ENCODE measurements around the gene HOXB5. TPM values are rescaled to one million over a fixed set of nuclear protein-coding genes. Genes with fewer than 3 reads are reported as not detected.

HOXB5 gene
- total and polyA plus RNA-seq, 10 of the 15 experiments (the other 5 are each of a cell fraction or from before 2014, with no cell fraction given) = not detected

- no peak overlapping the region for H3K27ac ChIP-seq (ENCODE audit: control insufficient read depth, insufficient read depth)
- RAD21 ChIA-PET (ENCODE audit: unreplicated experiment) = interaction anchor here (1.0 to 3.4 kb wide), 4 partner anchors 99 to 257 kb away, joined by 3 to 21 read pairs (median 4); no protein-coding TSS in a partner anchor
- no peak overlapping the region for H2AFZ ChIP-seq (ENCODE audit: control insufficient read depth, low read depth, low read length)
- no peak for ATAC-seq
- POLR2A ChIA-PET = no interaction called here
- in situ Hi-C loops (cut with MboI) (no loop called here), intact Hi-C loops (cut with micrococcal nuclease; ENCODE audit: unreplicated experiment) (no loop called here)
- FAIRE-seq = no peak
- no peaks in the 10 kb centered on the region for H4K20me1 ChIP-seq (ENCODE audit: control insufficient read depth, insufficient read depth)
- CTCF ChIA-PET = interaction anchor here (0.8 to 4.8 kb wide), 4 partner anchors 11 to 328 kb away, joined by 3 to 113 read pairs (median 26); no protein-coding TSS in a partner anchor
- no peak overlapping the region for H3K9ac ChIP-seq (ENCODE audit: control insufficient read depth, insufficient read depth, low read length)
- no peak for DNase-seq (ENCODE audit: low read depth, low spot score)
- no TSS peak for BruUV-seq (replicated peaks)
- H3K79me2 ChIP-seq (ENCODE audit: control insufficient read depth, insufficient read depth, low read length) = no peaks in the 10 kb centered on the region
- H3K4me2 ChIP-seq (ENCODE audit: control insufficient read depth, insufficient read depth) = no peak overlapping the region
- H3K4me3 ChIP-seq = no peak overlapping the region
- no peaks in the 10 kb centered on the region for H3K36me3 ChIP-seq (ENCODE audit: control insufficient read depth in 2 of 2, insufficient read depth in 2 of 2, low read length in 1 of 2)
- peaks cover 0 to 8% of the 10 kb centered on the region in 2 experiments; a peak in 3 of 4 replicates for H3K27me3 ChIP-seq (replicated peaks in 1 of 2; ENCODE audit: control insufficient read depth in 2 of 2, insufficient read depth in 2 of 2, low read length in 1 of 2)
- no peaks in the 10 kb centered on the region for H3K9me3 ChIP-seq (replicated peaks; ENCODE audit: control insufficient read depth, insufficient read depth, low read length)
- TF ChIP-seq CHD1 (IDR thresholded peaks at IDR 0.05; ENCODE audit: low read depth, low read length) (no peak), POLR2A (IDR thresholded peaks at IDR 0.05; ENCODE audit: low read depth, low read length) (no peak), GATAD2B (conservative IDR thresholded peaks at IDR 0.05; ENCODE audit: low read depth) (no peak), FOXM1 (IDR thresholded peaks at IDR 0.05; ENCODE audit: low read depth, low read length) (no peak), SKIL (IDR thresholded peaks at IDR 0.05; ENCODE audit: low read depth, poor library complexity, severe bottlenecking) (no peak), ZZZ3 (IDR thresholded peaks at IDR 0.05; ENCODE audit: control insufficient read depth, insufficient read length, low read depth) (no peak), PAX8 (IDR thresholded peaks at IDR 0.05) (no peak), LARP7 (IDR thresholded peaks at IDR 0.05) (no peak)
- H3K4me1 ChIP-seq (ENCODE audit: control insufficient read depth, insufficient read depth, low read length) = no peaks in the 10 kb centered on the region
- SMC1A ChIA-PET (ENCODE audit: uncharacterized antibody, unreplicated experiment) = interaction anchor here (1.0 kb wide), 1 partner anchor 256 kb away, joined by 3 read pairs; no protein-coding TSS in a partner anchor
These were observed 2.9 kb downstream of the HOXB5 start for GRCh38 chr17:48590607-48591161.

Measured in GM12878 (cell line).